Testis (tissue), 2 donors: ENCODE measurements around the gene SORCS3.

Source experiments
- CTCF ChIP-seq, 3 experiments: fragments of 450-650 bp in 2 of 3; fragments of 200-600 bp in 1 of 3; sonication (generic) in 1 of 3; IDR thresholded peaks; one replicate each; pipeline ENCODE4 v1.5.1; 2016 to 2019; ENCODE audit warnings: antibody characterized with exemption in 3 of 3, mild to moderate bottlenecking in 2 of 3, moderate library complexity in 1 of 3
- POLR2A ChIP-seq: fragments of 450-650 bp; IDR thresholded peaks from one replicate; pipeline ENCODE4 v1.6.1; 2017; ENCODE audit warnings: antibody characterized with exemption, mild to moderate bottlenecking, moderate library complexity

GRCh38 chr10:104762793-104763192 lies 121.7 kb downstream of the SORCS3 start:
- no peak for TF ChIP-seq POLR2A
- no peak for TF ChIP-seq CTCF (IDR thresholded peaks at IDR 0.05)
